HEK293 (cell line): Measurements from ENCODE around the gene BTG2.

ENCODE experiments used
- BCL11A ChIP-seq: fragments of 450-650 bp; formaldehyde crosslinking; IDR thresholded peaks from 2 replicates; pipeline ENCODE4 v1.5.1; 2016; ENCODE audit warnings: low read depth, missing biosample characterization, missing genetic modification characterization
- MYNN ChIP-seq: fragments of 450-650 bp; formaldehyde crosslinking; IDR thresholded peaks from 2 replicates; pipeline ENCODE4 v1.5.1; 2016; ENCODE audit warnings: missing biosample characterization, missing genetic modification characterization, borderline replicate concordance
- TRIM28 ChIP-seq: IDR thresholded peaks from 2 replicates; pipeline ENCODE4 v1.6.1; 2011; ENCODE audit warnings: low read length, control low read depth, borderline replicate concordance
- ZNF184 ChIP-seq: fragments of 450-650 bp; IDR thresholded peaks from 2 replicates; pipeline ENCODE4 v1.5.1; 2018; ENCODE audit warnings: missing biosample characterization, mild to moderate bottlenecking, missing genetic modification characterization
- ZNF239 ChIP-seq: fragments of 450-650 bp; formaldehyde crosslinking; IDR thresholded peaks from 2 replicates; pipeline ENCODE4 v1.5.1; 2016; ENCODE audit warnings: missing biosample characterization, missing genetic modification characterization
- ZNF76 ChIP-seq: fragments of 450-650 bp; formaldehyde crosslinking; IDR thresholded peaks from 2 replicates; pipeline ENCODE4; 2016; ENCODE audit warnings: low read depth, missing biosample characterization, missing genetic modification characterization, borderline replicate concordance
- ZNF776 ChIP-seq: fragments of 450-650 bp; formaldehyde crosslinking; IDR thresholded peaks from 2 replicates; pipeline ENCODE4 v1.5.0; 2017; ENCODE audit warnings: missing biosample characterization, missing genetic modification characterization, borderline replicate concordance
- ZNF777 ChIP-seq: fragments of 450-650 bp; formaldehyde crosslinking; IDR thresholded peaks from 2 replicates; pipeline ENCODE4 v1.5.1; 2017; ENCODE audit warnings: missing biosample characterization, missing genetic modification characterization, borderline replicate concordance
- TF ChIP-seq, protein P1 (sequence below): fragments of 450-650 bp; formaldehyde crosslinking; IDR thresholded peaks from 2 replicates; pipeline ENCODE4 v1.5.1; 2016; ENCODE audit warnings: missing biosample characterization, missing genetic modification characterization
- TF ChIP-seq, protein P2 (sequence below): fragments of 450-650 bp; formaldehyde crosslinking; IDR thresholded peaks from 2 replicates; pipeline ENCODE4 v1.5.1; 2016; ENCODE audit warnings: missing biosample characterization, missing genetic modification characterization

DNA sequence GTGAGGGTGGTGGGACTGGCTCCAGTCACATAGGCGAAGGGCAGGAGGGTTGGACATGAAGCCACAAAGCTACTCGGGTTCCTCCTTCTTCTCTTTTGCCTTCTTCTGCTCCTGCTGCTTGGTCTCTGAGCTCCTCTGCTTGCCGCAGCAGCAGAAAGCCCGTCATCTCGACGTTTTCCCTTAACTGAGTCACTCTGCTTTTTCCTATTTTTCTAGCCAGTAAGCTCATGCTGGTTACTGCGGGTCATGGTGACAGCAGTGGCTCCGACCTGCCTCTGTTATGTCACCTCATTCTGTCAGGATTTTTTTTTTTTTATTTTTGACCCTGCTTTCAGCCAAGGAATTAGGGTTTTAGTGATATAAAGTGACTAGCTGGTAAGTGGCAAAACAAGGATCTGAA, 48.2 kb downstream of the BTG2 start:
- TF ChIP-seq TRIM28 = no peak
- TF ChIP-seq ZNF76 (tag by site-specific recombination) = no peak
- TF ChIP-seq, protein P1, sequence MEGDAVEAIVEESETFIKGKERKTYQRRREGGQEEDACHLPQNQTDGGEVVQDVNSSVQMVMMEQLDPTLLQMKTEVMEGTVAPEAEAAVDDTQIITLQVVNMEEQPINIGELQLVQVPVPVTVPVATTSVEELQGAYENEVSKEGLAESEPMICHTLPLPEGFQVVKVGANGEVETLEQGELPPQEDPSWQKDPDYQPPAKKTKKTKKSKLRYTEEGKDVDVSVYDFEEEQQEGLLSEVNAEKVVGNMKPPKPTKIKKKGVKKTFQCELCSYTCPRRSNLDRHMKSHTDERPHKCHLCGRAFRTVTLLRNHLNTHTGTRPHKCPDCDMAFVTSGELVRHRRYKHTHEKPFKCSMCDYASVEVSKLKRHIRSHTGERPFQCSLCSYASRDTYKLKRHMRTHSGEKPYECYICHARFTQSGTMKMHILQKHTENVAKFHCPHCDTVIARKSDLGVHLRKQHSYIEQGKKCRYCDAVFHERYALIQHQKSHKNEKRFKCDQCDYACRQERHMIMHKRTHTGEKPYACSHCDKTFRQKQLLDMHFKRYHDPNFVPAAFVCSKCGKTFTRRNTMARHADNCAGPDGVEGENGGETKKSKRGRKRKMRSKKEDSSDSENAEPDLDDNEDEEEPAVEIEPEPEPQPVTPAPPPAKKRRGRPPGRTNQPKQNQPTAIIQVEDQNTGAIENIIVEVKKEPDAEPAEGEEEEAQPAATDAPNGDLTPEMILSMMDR (tag by site-specific recombination) = no peak
- TF ChIP-seq BCL11A = no peak
- no peak for TF ChIP-seq ZNF776
- no peak for TF ChIP-seq MYNN
- TF ChIP-seq, protein P2, sequence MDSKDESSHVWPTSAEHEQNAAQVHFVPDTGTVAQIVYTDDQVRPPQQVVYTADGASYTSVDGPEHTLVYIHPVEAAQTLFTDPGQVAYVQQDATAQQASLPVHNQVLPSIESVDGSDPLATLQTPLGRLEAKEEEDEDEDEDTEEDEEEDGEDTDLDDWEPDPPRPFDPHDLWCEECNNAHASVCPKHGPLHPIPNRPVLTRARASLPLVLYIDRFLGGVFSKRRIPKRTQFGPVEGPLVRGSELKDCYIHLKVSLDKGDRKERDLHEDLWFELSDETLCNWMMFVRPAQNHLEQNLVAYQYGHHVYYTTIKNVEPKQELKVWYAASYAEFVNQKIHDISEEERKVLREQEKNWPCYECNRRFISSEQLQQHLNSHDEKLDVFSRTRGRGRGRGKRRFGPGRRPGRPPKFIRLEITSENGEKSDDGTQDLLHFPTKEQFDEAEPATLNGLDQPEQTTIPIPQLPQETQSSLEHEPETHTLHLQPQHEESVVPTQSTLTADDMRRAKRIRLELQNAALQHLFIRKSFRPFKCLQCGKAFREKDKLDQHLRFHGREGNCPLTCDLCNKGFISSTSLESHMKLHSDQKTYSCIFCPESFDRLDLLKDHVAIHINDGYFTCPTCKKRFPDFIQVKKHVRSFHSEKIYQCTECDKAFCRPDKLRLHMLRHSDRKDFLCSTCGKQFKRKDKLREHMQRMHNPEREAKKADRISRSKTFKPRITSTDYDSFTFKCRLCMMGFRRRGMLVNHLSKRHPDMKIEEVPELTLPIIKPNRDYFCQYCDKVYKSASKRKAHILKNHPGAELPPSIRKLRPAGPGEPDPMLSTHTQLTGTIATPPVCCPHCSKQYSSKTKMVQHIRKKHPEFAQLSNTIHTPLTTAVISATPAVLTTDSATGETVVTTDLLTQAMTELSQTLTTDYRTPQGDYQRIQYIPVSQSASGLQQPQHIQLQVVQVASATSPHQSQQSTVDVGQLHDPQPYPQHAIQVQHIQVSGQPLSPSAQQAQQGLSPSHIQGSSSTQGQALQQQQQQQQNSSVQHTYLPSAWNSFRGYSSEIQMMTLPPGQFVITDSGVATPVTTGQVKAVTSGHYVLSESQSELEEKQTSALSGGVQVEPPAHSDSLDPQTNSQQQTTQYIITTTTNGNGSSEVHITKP (tag by site-specific recombination) = no peak
- TF ChIP-seq ZNF184 = no peak
- no peak for TF ChIP-seq ZNF239
- no peak for TF ChIP-seq ZNF777 (tag by site-specific recombination)
